LNCAP (cell line): ENCODE measurements around the gene FYCO1.

Experiments used
- TF ChIP-seq, protein P1 (sequence below): fragments of 450-650 bp; IDR thresholded peaks from 2 replicates; pipeline ENCODE4 v1.5.1; 2017; ENCODE audit warnings: mild to moderate bottlenecking

Gene FYCO1

DNA sequence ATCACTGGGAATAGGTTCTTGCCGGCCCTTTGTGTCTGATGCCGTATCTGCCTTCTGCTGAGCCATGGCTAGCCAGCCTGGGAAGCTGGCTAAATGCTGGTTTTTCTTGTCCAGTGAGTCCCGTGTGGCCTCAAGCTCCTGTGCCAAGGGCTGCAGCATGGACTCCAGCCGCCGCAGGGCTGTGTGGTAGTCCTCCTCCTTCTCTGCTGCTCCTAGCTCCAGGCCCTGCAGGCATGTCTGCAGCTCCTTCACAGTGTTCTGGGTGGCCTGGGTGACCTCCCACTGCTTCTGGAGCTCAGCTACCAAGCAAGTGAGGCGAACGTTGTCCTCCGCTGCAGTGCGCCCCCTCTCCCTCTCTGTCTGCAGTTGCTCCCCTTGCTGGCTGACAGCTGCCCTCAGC lies 27.5 kb downstream of the FYCO1 start:
- TF ChIP-seq, protein P1, sequence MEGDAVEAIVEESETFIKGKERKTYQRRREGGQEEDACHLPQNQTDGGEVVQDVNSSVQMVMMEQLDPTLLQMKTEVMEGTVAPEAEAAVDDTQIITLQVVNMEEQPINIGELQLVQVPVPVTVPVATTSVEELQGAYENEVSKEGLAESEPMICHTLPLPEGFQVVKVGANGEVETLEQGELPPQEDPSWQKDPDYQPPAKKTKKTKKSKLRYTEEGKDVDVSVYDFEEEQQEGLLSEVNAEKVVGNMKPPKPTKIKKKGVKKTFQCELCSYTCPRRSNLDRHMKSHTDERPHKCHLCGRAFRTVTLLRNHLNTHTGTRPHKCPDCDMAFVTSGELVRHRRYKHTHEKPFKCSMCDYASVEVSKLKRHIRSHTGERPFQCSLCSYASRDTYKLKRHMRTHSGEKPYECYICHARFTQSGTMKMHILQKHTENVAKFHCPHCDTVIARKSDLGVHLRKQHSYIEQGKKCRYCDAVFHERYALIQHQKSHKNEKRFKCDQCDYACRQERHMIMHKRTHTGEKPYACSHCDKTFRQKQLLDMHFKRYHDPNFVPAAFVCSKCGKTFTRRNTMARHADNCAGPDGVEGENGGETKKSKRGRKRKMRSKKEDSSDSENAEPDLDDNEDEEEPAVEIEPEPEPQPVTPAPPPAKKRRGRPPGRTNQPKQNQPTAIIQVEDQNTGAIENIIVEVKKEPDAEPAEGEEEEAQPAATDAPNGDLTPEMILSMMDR = no peak

DNA sequence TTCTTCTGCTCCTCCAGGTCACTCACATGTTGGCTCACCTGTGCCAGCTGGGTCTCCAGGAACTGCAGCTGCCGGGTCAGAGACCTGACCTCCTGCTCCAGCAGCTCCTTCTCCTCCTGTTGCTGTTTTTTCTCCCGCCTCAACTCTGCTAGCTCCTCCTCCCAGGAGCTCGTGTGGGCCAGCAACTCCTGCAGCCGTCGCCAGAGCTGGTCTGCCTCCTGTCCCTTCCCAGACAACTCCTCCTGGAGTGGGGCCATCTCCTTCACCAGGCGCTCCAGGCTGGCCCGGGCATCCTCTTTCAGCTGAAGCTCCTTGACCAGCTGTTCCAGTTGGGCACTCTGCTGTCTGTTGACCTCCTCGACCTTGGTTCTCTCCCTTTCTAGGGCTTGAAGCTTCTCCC lies 27.9 kb downstream of the FYCO1 start:
- TF ChIP-seq, protein P1 = no peak

DNA sequence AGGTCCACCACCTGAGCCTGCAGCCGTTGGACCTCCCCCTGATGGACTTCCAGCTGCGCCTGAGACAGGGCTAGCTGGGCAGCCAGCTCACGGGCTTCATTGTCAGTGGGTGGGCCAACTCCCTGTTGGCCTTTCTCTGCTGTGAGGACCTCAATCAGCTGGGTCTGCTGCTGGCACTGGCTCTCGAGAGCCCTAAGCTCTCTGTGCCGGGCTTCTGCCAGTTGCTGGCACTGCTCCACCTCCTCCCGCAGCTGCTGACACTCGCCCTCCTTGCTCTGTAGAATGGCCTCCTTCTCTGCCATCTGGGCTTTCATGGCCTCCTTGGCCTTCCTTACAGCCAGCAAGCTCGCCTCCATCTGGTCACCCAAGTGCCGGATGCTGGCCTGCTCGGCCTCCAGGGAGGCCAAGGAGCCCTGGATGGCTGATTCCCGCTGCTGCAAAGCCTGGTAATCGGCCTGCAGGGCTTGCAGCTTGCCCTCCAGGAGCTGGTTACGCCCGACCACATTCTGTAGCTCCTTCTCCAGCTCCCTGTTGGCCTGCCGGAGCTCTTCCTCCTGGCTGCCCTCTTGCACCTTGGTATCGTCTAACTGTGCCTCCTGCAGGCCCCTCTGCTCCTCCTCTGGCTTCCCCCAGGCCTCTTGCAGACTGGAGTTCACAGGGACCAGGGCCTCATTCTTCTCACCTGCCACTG lies 28.5 kb downstream of the FYCO1 start:
- TF ChIP-seq, protein P1 = no peak

DNA sequence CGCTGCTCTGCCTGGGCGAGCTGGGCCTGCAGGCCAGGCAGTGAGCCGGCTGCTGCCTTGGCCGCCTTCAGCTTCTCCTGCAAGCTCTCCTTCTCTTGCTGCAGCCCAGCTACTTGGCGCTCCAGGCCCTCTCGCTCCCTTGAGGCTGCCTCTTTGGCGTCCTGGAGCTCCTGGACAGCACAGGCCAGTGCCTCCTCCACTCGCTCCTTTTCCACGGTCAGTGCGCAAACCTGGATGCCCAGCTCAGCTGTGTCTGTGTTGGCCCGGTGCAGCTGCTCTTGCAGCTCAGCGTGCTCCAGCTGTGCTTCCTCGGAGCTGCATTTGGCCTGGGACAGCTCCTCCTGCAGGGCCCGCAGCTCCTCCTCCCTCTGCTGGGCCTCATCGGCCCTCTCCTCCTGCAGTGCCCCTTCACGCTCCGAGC lies 29.2 kb downstream of the FYCO1 start:
- TF ChIP-seq, protein P1 = no peak

DNA sequence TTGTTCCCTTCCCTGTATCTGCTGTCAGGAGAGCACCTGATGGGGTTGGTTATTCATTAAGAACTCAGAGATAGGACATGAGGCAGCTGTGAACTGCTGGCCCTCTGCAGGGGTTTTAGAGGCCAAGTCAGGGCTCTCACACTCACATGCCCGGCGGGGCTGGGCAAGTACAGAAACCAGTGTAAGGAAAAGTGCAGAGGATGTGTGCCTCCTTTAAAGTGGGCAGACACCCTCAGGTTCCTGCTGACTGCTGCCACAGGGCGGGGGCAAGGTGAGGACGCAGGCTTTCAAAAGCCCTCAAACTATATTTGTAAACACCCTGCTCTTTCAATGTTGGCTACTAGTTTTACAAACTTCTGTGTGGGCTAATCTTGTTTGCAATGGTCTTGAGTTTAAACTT lies 30.0 kb downstream of the FYCO1 start:
- TF ChIP-seq, protein P1 = no peak

DNA sequence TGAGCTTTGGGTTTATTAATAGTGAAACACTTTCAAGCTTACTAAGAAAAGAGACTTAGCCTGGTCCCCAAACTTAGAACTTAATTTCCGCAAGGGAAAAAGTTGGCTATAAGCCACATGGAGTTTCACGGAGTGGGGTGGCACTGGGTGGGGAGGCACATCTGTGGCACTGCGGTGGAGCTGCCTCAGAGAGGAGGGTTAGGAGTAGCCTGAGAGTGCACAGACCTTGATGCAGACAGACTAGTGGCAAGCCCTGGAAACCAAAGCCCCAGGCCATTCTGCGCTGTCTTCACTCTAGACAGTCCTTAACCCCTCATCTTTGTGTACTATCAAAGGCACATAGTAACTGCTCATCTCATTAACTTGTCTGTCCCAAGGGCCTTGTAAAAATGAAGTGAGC lies 30.4 kb downstream of the FYCO1 start:
- TF ChIP-seq, protein P1 = no peak

DNA sequence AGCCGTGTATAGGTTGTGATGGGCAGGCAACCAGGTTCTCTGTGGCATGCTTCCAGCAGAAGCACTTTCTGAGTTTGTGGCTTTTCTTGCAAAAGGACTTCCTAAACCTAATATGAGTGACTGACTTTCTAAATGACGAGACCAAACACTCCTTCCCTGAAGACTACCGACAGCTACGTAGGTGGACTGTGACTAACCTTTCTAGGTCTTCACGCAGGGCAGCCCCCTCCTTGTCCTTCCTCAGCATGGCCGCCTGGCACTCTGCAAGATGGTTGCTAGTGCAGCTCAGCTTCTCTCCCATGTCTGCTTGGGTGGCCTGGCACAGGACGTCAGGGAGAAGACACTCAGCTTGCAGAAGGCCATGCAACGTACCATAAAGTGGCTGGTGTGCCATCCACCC lies 31.5 kb downstream of the FYCO1 start:
- TF ChIP-seq, protein P1 = no peak

DNA sequence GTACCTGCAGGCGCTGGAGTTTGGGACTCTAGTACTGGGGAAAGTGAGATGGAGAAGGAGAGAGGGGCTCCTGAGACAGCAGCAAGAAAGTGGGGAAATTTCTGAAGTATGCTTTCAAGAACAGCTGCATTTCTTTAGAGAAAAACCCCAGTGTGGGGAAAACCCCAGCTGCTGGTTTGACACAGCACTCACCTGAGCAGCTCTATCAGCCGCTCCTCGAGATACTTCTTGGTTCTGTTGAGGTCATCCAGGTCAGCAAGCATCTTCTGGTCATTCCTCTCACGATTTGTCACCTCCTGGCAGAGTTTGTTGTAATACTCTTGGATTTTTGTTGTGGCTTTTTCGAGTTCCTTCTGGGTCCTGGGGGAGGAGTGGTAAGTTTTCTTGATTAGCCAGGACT lies 33.6 kb downstream of the FYCO1 start:
- TF ChIP-seq, protein P1 = no peak
